Stimulated activated CD8-positive, alpha-beta memory T cell treated with anti-CD3 and anti-CD28 coated beads, Interleukin-4, amount 100 ng/mL, for 24 hours (primary cell): ENCODE data around the gene THSD7A.

Source experiments
- DNase-seq: peaks from one replicate; pipeline ENCODE4 v3.0.0-alpha.2; 2020; ENCODE audit warnings: low read depth

The THSD7A gene

GRCh38 chr7:11706666-11707605 is 125.1 kb downstream of the THSD7A start:
- DNase-seq = no peak

DNA sequence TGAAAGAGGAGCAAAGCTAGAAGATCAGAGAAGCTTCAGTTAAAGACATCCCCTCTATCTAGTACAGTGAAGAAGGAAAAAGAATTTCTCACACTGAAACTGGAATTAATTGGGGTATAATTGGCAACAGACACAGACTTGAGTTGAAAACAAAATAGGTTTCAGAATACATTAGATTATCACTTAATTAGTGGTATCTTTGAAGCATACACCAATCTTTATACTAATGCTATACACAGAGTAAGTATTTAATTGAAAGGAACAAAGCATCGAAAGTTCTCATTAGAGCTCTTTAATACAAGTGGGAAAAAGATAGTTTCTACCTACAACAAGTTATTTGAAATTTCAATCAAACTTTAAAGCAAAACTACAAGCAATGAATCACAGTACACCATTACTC is 128.2 kb downstream of the THSD7A start:
- no peak for DNase-seq

DNA sequence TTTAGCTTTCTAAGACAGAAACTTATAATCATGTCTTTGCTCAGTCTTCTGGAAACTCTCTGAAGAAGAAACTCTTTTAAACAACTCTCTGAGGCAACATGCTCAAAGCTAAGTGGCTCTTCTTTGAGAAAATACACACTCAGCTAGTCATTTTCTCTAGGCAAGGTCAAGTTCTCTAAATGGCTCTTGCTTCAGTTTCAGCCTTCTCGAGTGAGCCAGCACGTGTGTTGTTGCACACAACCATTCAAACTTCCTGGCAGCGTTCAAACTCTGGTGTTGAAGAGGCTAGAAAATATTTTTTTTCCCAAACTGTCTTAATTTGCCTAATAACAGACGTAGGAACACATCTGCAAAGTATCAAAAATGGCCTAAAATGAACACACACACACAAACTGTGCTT is 129.1 kb downstream of the THSD7A start:
- DNase-seq = no peak

GRCh38 chr7:11701829-11702560 is 130.0 kb downstream of the THSD7A start:
- DNase-seq = no peak

DNA sequence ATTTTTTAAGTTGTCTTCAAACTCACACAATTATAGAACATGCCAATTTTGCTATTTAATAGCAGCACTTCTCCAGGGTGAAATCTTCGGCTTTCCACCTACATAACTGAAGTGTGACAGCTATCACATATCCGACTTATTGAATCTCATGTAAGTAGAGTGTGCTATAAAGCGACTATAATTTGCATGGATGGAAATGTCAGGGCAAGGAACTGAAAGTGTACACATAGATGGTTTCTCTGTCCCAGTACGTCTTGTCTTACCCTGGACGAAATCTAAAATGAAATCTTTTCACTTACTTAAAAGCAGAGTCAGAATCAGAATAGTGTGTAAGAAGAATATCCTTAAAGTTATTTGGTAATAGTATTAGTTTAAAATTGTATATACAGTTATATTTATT is 132.3 kb downstream of the THSD7A start:
- DNase-seq = no peak

DNA sequence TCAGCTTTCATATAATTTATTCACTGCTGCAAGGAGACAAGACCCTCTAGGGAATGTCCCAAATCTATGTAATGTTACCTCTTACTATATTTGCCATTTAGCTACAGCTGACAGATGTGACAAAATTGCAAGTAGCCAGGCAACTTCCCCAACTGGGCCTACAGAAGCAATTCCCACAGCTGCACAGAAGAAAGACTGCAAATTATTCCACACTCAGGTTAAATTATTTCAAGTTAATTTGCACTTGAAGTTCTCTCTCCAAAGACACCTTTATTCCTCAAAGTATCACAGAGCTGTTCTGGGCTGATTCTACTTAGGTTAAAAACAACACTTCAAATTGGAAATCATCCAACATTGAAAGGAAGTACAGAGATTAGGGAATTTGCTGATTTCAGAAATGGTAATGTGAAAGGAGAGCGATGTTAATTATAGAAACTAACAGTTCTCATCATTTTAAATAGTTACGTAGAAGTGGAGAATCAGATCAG is 133.6 kb downstream of the THSD7A start:
- no peak for DNase-seq

GRCh38 chr7:11690395-11690794 is 141.6 kb downstream of the THSD7A start:
- DNase-seq = no peak

DNA sequence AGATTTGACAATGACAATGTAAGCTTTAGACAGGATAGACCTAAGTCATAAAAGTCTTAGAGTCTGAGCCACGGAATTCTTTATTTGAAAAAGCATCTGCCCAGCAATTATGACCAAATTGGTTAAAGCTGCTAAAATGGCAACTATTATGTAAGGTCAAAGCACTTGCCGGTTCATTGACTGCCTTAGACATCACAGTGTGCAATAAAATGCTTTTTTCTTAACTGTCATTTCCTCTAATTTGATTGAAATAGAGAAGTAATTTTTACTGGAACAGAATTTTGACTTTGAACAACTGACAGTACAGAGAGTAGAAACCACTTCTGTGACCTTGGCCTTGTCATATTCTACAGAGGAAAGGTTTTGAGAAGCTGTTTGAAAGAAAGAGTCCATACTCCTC is 142.9 kb downstream of the THSD7A start:
- no peak for DNase-seq

GRCh38 chr7:11681461-11681860 is 150.5 kb downstream of the THSD7A start:
- DNase-seq = no peak

DNA sequence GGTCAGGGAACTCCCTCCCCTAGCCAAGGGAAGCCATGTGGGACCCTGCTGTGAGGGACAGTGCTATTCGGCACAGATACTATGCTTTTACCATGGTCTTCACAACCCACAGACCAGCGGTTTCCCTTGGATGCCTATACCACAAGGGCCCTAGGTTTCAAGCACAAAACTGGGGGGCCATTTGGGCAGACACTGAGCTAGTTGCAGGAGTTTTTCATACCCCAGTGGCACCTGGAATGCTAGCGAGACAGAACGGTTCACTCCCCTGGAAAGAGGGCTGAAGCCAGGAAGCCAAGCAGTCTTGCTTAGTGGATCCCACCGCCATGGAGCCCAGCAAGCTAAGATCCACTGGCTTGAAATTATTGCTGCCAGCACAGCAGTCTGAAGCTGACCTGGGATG is 156.8 kb downstream of the THSD7A start:
- DNase-seq = no peak

DNA sequence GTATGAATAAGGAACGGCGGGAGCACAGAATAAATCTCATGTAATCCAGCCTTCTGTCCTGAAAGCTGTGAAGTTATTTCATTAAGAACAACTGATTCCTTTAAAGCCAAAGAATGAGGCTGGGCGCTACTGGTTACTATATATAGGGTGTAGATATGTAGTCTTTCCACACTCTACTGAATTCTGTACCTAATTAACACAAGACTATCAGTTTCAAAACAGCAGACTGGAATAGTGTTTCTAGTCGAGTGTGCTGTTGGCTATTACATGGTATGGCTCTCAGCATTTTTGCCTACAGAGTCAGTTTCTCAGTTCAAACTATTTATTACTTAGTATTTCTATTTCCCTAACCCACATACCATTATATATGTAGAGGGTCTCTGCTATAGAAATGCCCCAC is 163.3 kb downstream of the THSD7A start:
- DNase-seq = no peak

- no peak for DNase-seq
These were observed 164.2 kb downstream of the THSD7A start for GRCh38 chr7:11667810-11668185.

GRCh38 chr7:11667071-11667809 is 164.8 kb downstream of the THSD7A start:
- DNase-seq = no peak

DNA sequence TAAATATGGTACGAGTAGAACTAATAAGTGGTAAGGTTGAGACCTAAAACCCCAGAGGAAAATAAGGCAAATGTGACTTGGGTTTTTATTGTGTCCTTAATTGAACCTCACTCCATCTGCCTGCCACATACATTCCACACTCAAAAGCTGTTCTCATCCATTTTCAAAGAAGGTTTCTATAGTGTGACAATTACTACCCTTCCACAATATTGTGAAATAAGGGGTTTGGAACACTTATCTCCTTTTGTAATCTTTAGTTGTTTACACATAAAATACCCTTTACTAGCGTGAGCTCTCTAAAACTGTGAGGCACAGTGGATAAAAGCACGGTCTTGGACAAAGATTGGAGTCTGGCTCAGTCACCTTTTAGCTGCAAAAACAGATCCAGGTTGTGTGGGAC is 166.6 kb downstream of the THSD7A start:
- no peak for DNase-seq

GRCh38 chr7:11655642-11656041 is 176.4 kb downstream of the THSD7A start:
- no peak for DNase-seq

GRCh38 chr7:11655163-11655562 is 176.8 kb downstream of the THSD7A start:
- DNase-seq = no peak

- DNase-seq = no peak
These were observed 181.5 kb downstream of the THSD7A start for GRCh38 chr7:11650500-11650899.

GRCh38 chr7:11650030-11650429 is 182.0 kb downstream of the THSD7A start:
- DNase-seq = no peak

DNA sequence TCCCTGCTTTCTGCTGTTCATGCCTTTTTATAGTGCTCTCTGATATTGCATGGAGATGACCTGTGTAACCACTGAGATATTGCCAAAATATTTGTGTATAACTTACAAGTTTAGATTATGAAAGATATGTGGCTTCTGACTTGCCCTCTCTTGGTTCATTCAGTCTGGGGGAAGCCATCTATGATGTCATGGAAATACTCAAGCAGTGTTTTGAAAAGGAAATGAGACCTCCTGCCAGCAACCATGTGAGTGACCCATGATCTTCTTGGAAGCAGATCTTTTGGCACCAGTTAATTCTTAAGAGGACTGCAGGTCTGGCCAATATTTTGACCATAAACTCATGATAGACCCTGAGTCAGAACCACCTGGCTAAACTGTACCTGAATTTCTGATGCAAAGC is 183.0 kb downstream of the THSD7A start:
- no peak for DNase-seq

GRCh38 chr7:11648101-11648500 is 183.9 kb downstream of the THSD7A start:
- no peak for DNase-seq

- no peak for DNase-seq
These were observed 189.2 kb downstream of the THSD7A start for GRCh38 chr7:11642841-11643240.

- DNase-seq = no peak
These were observed 189.7 kb downstream of the THSD7A start for GRCh38 chr7:11642276-11642675.
